RWPE2 (cell line): ENCODE data around the gene DYNC1I1.
A peak's percentile ranks its signal among the peaks of the same experiment; 100 is the strongest.

ENCODE experiments used
- ATAC-seq: fragments of 200-7000 bp; cut with Tn5 transposase; 3 replicates; pipeline ENCODE4 v1.9.1; 2021; ENCODE audit warnings: low read depth
- DNase-seq: peaks from one replicate; pipeline ENCODE4 v3.0.0-alpha.2; 2020; ENCODE audit warnings: low spot score
- H3K27ac ChIP-seq: fragments of 450-650 bp; 2 replicates; pipeline ENCODE4 v1.5.1; 2017; ENCODE audit warnings: mild to moderate bottlenecking; ENCODE audit not compliant: poor library complexity, severe bottlenecking
- H3K27me3 ChIP-seq: fragments of 250-450 bp; sonication (Bioruptor Pico); 2 replicates; pipeline ENCODE4 v1.5.1; 2021; ENCODE audit warnings: mild to moderate bottlenecking, moderate library complexity; ENCODE audit not compliant: insufficient read depth, poor library complexity, severe bottlenecking
- H3K36me3 ChIP-seq: fragments of 250-450 bp; sonication (Bioruptor Pico); 2 replicates; pipeline ENCODE4 v1.5.1; 2020; ENCODE audit warnings: low read depth, mild to moderate bottlenecking, moderate library complexity
- H3K4me1 ChIP-seq: fragments of 250-450 bp; sonication (Bioruptor Pico); 2 replicates; pipeline ENCODE4 v1.5.1; 2021; ENCODE audit warnings: mild to moderate bottlenecking, moderate library complexity; ENCODE audit not compliant: insufficient read depth, poor library complexity, severe bottlenecking
- H3K4me3 ChIP-seq: fragments of 250-450 bp; sonication (Bioruptor Pico); 2 replicates; pipeline ENCODE4 v1.5.1; 2021; ENCODE audit warnings: mild to moderate bottlenecking, moderate library complexity; ENCODE audit not compliant: severe bottlenecking
- H3K9me3 ChIP-seq: fragments of 250-450 bp; sonication (Bioruptor Pico); 2 replicates; pipeline ENCODE4 v1.5.1; 2021; ENCODE audit warnings: mild to moderate bottlenecking, moderate library complexity; ENCODE audit not compliant: severe bottlenecking
- TF ChIP-seq, protein P1 (sequence below): fragments of 450-650 bp; IDR thresholded peaks from one replicate; pipeline ENCODE4 v1.5.1; 2017; ENCODE audit warnings: mild to moderate bottlenecking, moderate library complexity; ENCODE audit not compliant: poor library complexity, severe bottlenecking

Gene DYNC1I1

GRCh38 chr7:95950698-95951097 lies 178.3 kb downstream of the DYNC1I1 start:
- DNase-seq (no peak), ATAC-seq (peak; percentile 52; the same call in 1 of the 3 replicates)
- Histone ChIP-seq H3K9me3 (no peaks in the 10 kb centered on the region), H3K27me3 (no peaks in the 10 kb centered on the region), H3K4me1 (no peaks in the 10 kb centered on the region), H3K36me3 (no peaks in the 10 kb centered on the region), H3K4me3 (no peak overlapping the region), H3K27ac (no peak overlapping the region)
- TF ChIP-seq, protein P1, sequence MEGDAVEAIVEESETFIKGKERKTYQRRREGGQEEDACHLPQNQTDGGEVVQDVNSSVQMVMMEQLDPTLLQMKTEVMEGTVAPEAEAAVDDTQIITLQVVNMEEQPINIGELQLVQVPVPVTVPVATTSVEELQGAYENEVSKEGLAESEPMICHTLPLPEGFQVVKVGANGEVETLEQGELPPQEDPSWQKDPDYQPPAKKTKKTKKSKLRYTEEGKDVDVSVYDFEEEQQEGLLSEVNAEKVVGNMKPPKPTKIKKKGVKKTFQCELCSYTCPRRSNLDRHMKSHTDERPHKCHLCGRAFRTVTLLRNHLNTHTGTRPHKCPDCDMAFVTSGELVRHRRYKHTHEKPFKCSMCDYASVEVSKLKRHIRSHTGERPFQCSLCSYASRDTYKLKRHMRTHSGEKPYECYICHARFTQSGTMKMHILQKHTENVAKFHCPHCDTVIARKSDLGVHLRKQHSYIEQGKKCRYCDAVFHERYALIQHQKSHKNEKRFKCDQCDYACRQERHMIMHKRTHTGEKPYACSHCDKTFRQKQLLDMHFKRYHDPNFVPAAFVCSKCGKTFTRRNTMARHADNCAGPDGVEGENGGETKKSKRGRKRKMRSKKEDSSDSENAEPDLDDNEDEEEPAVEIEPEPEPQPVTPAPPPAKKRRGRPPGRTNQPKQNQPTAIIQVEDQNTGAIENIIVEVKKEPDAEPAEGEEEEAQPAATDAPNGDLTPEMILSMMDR: no peak

DNA sequence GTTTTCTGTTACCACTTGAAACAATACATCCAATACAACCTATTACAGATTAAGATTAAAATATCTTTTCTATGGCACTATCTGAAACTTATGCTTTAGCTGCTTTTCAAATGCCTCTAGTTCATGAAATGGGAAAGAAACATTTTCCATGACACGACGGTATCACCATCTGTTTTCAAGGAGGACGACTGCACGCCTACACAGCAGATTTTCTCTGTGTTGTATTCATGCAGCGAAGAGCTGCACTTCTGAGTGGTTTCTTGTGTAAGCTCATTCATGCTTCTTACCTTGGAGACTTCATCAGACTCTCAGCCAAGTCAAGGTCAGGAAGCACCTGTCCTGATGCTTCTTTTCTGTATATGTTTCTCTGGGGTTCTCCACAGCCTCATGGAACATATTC lies 179.2 kb downstream of the DYNC1I1 start:
- Histone ChIP-seq H3K27ac (no peak overlapping the region), H3K36me3 (no peaks in the 10 kb centered on the region), H3K4me3 (no peak overlapping the region), H3K27me3 (no peaks in the 10 kb centered on the region), H3K4me1 (no peaks in the 10 kb centered on the region), H3K9me3 (no peaks in the 10 kb centered on the region)
- ATAC-seq (no peak), DNase-seq (no peak)
- TF ChIP-seq, protein P1: no peak

GRCh38 chr7:95951997-95952795 lies 179.8 kb downstream of the DYNC1I1 start:
- H3K36me3 ChIP-seq: no peaks in the 10 kb centered on the region
- H3K4me1 ChIP-seq: no peaks in the 10 kb centered on the region
- DNase-seq (no peak), ATAC-seq (no peak)
- H3K27me3 ChIP-seq: no peaks in the 10 kb centered on the region
- TF ChIP-seq, protein P1: no peak
- H3K27ac ChIP-seq: no peak overlapping the region
- H3K4me3 ChIP-seq: no peak overlapping the region
- H3K9me3 ChIP-seq: no peaks in the 10 kb centered on the region

DNA sequence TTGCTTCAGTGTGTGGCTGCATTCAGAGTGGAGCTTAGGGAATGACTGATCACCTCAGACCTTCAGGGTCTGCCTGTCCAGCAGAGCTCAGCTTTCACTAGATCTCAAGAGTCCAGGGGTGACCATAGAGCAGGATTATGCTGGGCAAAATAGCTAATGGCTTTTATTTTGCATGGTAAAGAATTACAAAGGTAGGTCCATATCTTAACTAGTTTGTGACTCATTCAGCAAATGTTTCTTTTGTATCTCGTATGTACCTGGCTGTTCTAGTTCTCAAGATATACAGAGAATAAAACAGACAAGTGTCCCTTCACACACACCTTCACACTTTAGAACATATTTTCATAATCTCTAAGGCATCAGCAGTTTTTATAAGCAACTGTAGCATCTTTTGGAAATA lies 180.5 kb downstream of the DYNC1I1 start:
- H3K27me3 ChIP-seq: no peaks in the 10 kb centered on the region
- DNase-seq (no peak), ATAC-seq (no peak)
- no peaks in the 10 kb centered on the region for H3K4me1 ChIP-seq
- H3K4me3 ChIP-seq: no peak overlapping the region
- TF ChIP-seq, protein P1: no peak
- no peaks in the 10 kb centered on the region for H3K9me3 ChIP-seq
- H3K27ac ChIP-seq: no peak overlapping the region
- H3K36me3 ChIP-seq: no peaks in the 10 kb centered on the region

- Histone ChIP-seq H3K27ac (no peak overlapping the region), H3K4me3 (no peak overlapping the region), H3K27me3 (no peaks in the 10 kb centered on the region), H3K4me1 (no peaks in the 10 kb centered on the region), H3K36me3 (no peaks in the 10 kb centered on the region), H3K9me3 (no peaks in the 10 kb centered on the region)
- TF ChIP-seq, protein P1: no peak
- ATAC-seq: no peak
- no peak for DNase-seq
Measured at GRCh38 chr7:95955748-95956147, 183.4 kb downstream of the DYNC1I1 start.
